B cell (primary cell): Measurements from ENCODE around the gene MDFI. TPM values are rescaled to one million over a fixed set of nuclear protein-coding genes. Genes with fewer than 3 reads are reported as not detected.
A peak's percentile ranks its signal among the peaks of the same experiment; 100 is the strongest.

Experiments
- ATAC-seq: fragments of 200-7000 bp; cut with Tn5 transposase; one replicate; pipeline ENCODE4 v1.10.0; 2021; ENCODE audit warnings: low read depth, mild to moderate bottlenecking, moderate number of reproducible peaks, moderate library complexity
- CTCF ChIA-PET: fragments of 350-600 bp; sonication (Branson Sonifier 250); formaldehyde crosslinking; loops from one replicate; lab custom pipeline; 2021; ENCODE audit warnings: antibody characterized with exemption, inconsistent platforms; lab: Charles Lee
- POLR2A ChIA-PET: fragments of 350-600 bp; sonication (Branson Sonifier 250); formaldehyde crosslinking; loops from one replicate; lab custom pipeline; 2021; ENCODE audit warnings: antibody characterized with exemption; lab: Charles Lee
- DNase-seq: peaks from one replicate; pipeline ENCODE4 v3.0.0; 2013
- H2AFZ ChIP-seq: 2 replicates; pipeline ENCODE4 v1.6.1; 2012; ENCODE audit warnings: mild to moderate bottlenecking, low read depth, low read length; ENCODE audit not compliant: insufficient read depth, poor library complexity, severe bottlenecking
- H3K27ac ChIP-seq, 2 donors: 1 replicate in 1 of 2; 2 replicates in 1 of 2; pipeline ENCODE4 v1.5.1; 2012 to 2013; ENCODE audit warnings: low read length in 2 of 2, mild to moderate bottlenecking in 2 of 2, moderate library complexity in 1 of 2
- H3K27me3 ChIP-seq, 4 experiments: fragments of 200-600 bp in 1 of 4; sonication (generic) in 1 of 4; replicated peaks in 1 of 4; 1 replicate in 2 of 4; 2 replicates in 2 of 4; pipeline versions ENCODE4 v1.6.1 to v1.7.0; 2013 to 2016; ENCODE audit warnings: low read length in 3 of 4, mild to moderate bottlenecking in 2 of 4, mixed read lengths in 1 of 4, moderate library complexity in 1 of 4; ENCODE audit not compliant: insufficient read depth in 4 of 4, control insufficient read depth in 3 of 4; ENCODE audit errors: control extremely low read depth in 1 of 4
- H3K36me3 ChIP-seq, 2 experiments: replicated peaks in 1 of 2; 1 replicate in 1 of 2; 2 replicates in 1 of 2; pipeline versions ENCODE4 v1.6.1 to v1.7.1; 2013; ENCODE audit warnings: low read length in 1 of 2; ENCODE audit not compliant: insufficient read depth in 2 of 2, control insufficient read depth in 1 of 2; ENCODE audit errors: control extremely low read depth in 1 of 2, extremely low read depth in 1 of 2
- H3K4me1 ChIP-seq, 2 donors: fragments of 200-600 bp in 1 of 2; sonication (generic) in 1 of 2; 1 replicate in 1 of 2; 2 replicates in 1 of 2; pipeline versions ENCODE4 v1.5.1 to v1.6.1; 2013 to 2017; ENCODE audit warnings: low read length in 2 of 2; ENCODE audit not compliant: control insufficient read depth in 2 of 2, insufficient read depth in 2 of 2
- H3K4me2 ChIP-seq: replicated peaks from 2 replicates; pipeline ENCODE3; 2012; ENCODE audit warnings: mild to moderate bottlenecking, low read depth, low read length; ENCODE audit not compliant: poor library complexity, severe bottlenecking
- H3K4me3 ChIP-seq, 5 experiments: fragments of 200-600 bp in 1 of 5; sonication (generic) in 1 of 5; 1 replicate in 3 of 5; 2 replicates in 2 of 5; pipeline versions ENCODE4 v1.5.1 to v1.7.0; 2011 to 2016; ENCODE audit warnings: low read length in 4 of 5, mild to moderate bottlenecking in 4 of 5, low read depth in 2 of 5, control low read depth in 1 of 5, moderate library complexity in 1 of 5; ENCODE audit not compliant: insufficient read depth in 1 of 5; ENCODE audit errors: control extremely low read depth in 1 of 5, extremely low read depth in 1 of 5
- H3K79me2 ChIP-seq: fragments of 200-600 bp; sonication (generic); one replicate; pipeline ENCODE4 v1.6.0; 2016; ENCODE audit warnings: low read length; ENCODE audit not compliant: control insufficient read depth, insufficient read depth
- H3K9ac ChIP-seq: fragments of 200-600 bp; sonication (generic); 2 replicates; pipeline ENCODE4 v1.6.1; 2017; ENCODE audit warnings: mild to moderate bottlenecking, low read length, moderate library complexity
- H3K9me3 ChIP-seq, 3 donors: one replicate each; pipeline versions ENCODE4 v1.6.1 to v1.7.1; 2013; ENCODE audit warnings: low read length in 2 of 3; ENCODE audit not compliant: control insufficient read depth in 2 of 3, insufficient read depth in 1 of 3; ENCODE audit errors: control extremely low read depth in 1 of 3
- H4K20me1 ChIP-seq: 2 replicates; pipeline ENCODE4 v1.6.0; 2012; ENCODE audit warnings: mild to moderate bottlenecking, low read length; ENCODE audit not compliant: insufficient read depth, control insufficient read depth, poor library complexity, severe bottlenecking
- H3K27ac Mint-ChIP-seq: one replicate; pipeline ENCODE4 v1.8.0; 2021; ENCODE audit warnings: mixed read lengths
- H3K27me3 Mint-ChIP-seq: one replicate; pipeline ENCODE4 v1.8.0; 2021; ENCODE audit warnings: mixed read lengths
- H3K4me1 Mint-ChIP-seq: one replicate; pipeline ENCODE4 v1.8.0; 2021; ENCODE audit warnings: mixed read lengths
- H3K4me3 Mint-ChIP-seq: one replicate; pipeline ENCODE4 v1.8.0; 2021; ENCODE audit warnings: mixed read lengths
- H3K9me3 Mint-ChIP-seq: one replicate; pipeline ENCODE4 v1.8.0; 2022; ENCODE audit warnings: mixed read lengths; ENCODE audit not compliant: insufficient read depth
- CTCF ChIP-seq: fragments of 200-600 bp; IDR thresholded peaks from one replicate; pipeline ENCODE4 v1.8.0; 2022; ENCODE audit warnings: antibody characterized with exemption, mild to moderate bottlenecking
- EZH2 ChIP-seq: IDR thresholded peaks from 2 replicates; pipeline ENCODE4 v1.6.1; 2012; ENCODE audit warnings: borderline replicate concordance, low read depth, mild to moderate bottlenecking, moderate library complexity, low read length; ENCODE audit not compliant: insufficient read depth, poor library complexity, severe bottlenecking
- WGBS: methylation state at CpG from one replicate; pipeline ENCODE4 v1.1.5; 2013; ENCODE audit warnings: missing lambda C conversion rate; ENCODE audit not compliant: insufficient coverage; 5-methylcytosine and 5-hydroxymethylcytosine counted together
- intact Hi-C: fragments of 100-400 bp; cut with micrococcal nuclease; formaldehyde crosslinking; loops from one replicate; pipeline ENCODE4 v1.10.0; 2022
- polyA plus RNA-seq: library from polyadenylated mRNA; depleted of rRNA; stranded (reverse); fragments of >200 nt; gene quantifications from 2 replicates; pipeline ENCODE4 v1.2.3, GENCODE V29; 2012
- total RNA-seq, 2 donors: library from RNA; stranded (reverse); fragments of 120-200 nt in 1 of 2; gene quantifications; 1 replicate in 1 of 2; 2 replicates in 1 of 2; pipeline versions ENCODE4 v1.2.3 to v1.2.4, GENCODE V29; 2013 to 2022

Gene MDFI
- total and polyA plus RNA-seq, 2 donors (not counting 1 experiment from before 2014, with no cell fraction given): not detected

DNA sequence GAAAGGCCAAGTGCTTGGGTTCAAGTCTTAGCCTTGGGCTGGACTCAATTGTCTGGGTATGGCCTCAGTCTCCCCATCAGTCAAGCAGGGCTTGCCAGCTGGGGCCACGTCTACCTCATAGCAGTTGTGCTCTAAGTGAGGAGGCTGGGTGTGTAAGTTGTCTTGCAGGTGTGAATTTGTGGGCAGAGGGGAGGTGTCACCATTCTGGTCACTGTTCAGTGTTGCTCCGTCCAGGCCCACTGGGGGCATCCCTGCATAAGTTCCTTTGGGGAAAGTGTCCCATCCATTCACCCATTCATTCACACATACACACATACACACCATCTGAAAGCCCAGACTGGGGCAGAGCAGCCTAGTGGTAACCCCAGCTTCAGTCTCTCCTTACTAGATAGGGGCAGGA, 60.8 kb downstream of the MDFI start:
- Histone ChIP-seq H4K20me1 (peaks cover 85% of the 10 kb centered on the region), H3K4me1 (peaks cover 61 to 76% of the 10 kb centered on the region in 2 donors), H3K9ac (no peak overlapping the region), H2AFZ (no peak overlapping the region), H3K36me3 (peaks cover 0 to 67% of the 10 kb centered on the region in 2 experiments), H3K79me2 (peaks cover 95% of the 10 kb centered on the region), H3K27ac (peak overlapping the region in 1 of 2 donors; percentile 49), H3K9me3 (peaks cover 0 to 7% (median 0%) of the 10 kb centered on the region in 3 donors), H3K4me2 (no peak overlapping the region), H3K27me3 (no peaks in the 10 kb centered on the region), H3K4me3 (no peak overlapping the region)
- Mint-ChIP-seq H3K27me3 (no peaks in the 10 kb centered on the region), H3K4me1 (peaks cover 81% of the 10 kb centered on the region), H3K9me3 (no peaks in the 10 kb centered on the region), H3K27ac (peak overlapping the region; percentile 85), H3K4me3 (no peak overlapping the region)
- ATAC-seq (peak; percentile 32), DNase-seq (no peak)
- ChIA-PET POLR2A (interaction anchor here (1.7 to 11.0 kb wide), 2 partner anchors 25 to 33 kb away, joined by 7 to 342 read pairs; partner anchors contain the start of gene TFEB), CTCF (interaction anchor here (1.3 to 3.5 kb wide), 5 partner anchors 10 to 97 kb away, joined by 3 to 23 read pairs (median 10); partner anchors contain the start of gene TFEB)
- no peak for TF ChIP-seq CTCF
- no peak for TF ChIP-seq EZH2
- intact Hi-C loops: loop anchor here (5.0 kb wide), 1 partner anchor 33 kb away; no protein-coding TSS in a partner anchor
- WGBS: no CpG with 5 or more reads among the region's 2 CpGs
